H9 (cell line): ENCODE results near the gene BIN1. TPM values are rescaled to one million over a fixed set of nuclear protein-coding genes. Genes with fewer than 3 reads are reported as not detected.

ENCODE experiments used
- DNase-seq: peaks from one replicate; pipeline ENCODE4 v3.0.0-alpha.2; 2017
- H2AFZ ChIP-seq: one replicate; pipeline ENCODE4 v1.6.1; 2013; ENCODE audit warnings: mild to moderate bottlenecking, low read length, control low read depth, moderate library complexity
- H2AK5ac ChIP-seq: 2 replicates; pipeline ENCODE4 v1.6.1; 2013; ENCODE audit warnings: low read length, control low read depth, mixed read lengths; ENCODE audit not compliant: insufficient read length
- H2BK120ac ChIP-seq: one replicate; pipeline ENCODE4 v1.6.1; 2013; ENCODE audit warnings: low read depth, mild to moderate bottlenecking, low read length, control low read depth, inconsistent platforms; ENCODE audit not compliant: poor library complexity, severe bottlenecking
- H2BK12ac ChIP-seq: 2 replicates; pipeline ENCODE4 v1.6.1; 2013; ENCODE audit warnings: low read length, control low read depth, mixed read lengths, low read depth; ENCODE audit not compliant: insufficient read length
- H2BK15ac ChIP-seq: 2 replicates; pipeline ENCODE4 v1.6.1; 2013; ENCODE audit warnings: low read depth, low read length, control low read depth
- H2BK20ac ChIP-seq: one replicate; pipeline ENCODE4 v1.6.1; 2013; ENCODE audit warnings: low read depth, mild to moderate bottlenecking, low read length, control low read depth, inconsistent platforms; ENCODE audit not compliant: poor library complexity, severe bottlenecking
- H2BK5ac ChIP-seq: 2 replicates; pipeline ENCODE4 v1.6.1; 2013; ENCODE audit warnings: low read length, control low read depth, mixed read lengths; ENCODE audit not compliant: insufficient read length
- H3K14ac ChIP-seq: 2 replicates; pipeline ENCODE4 v1.6.1; 2013; ENCODE audit warnings: low read length, control low read depth; ENCODE audit not compliant: insufficient read depth
- H3K18ac ChIP-seq: 2 replicates; pipeline ENCODE4 v1.6.1; 2013; ENCODE audit warnings: low read depth, mild to moderate bottlenecking, mixed read lengths, low read length, control low read depth; ENCODE audit not compliant: insufficient read length
- H3K23ac ChIP-seq: 2 replicates; pipeline ENCODE4 v1.6.1; 2013; ENCODE audit warnings: low read length, control low read depth, mixed read lengths, low read depth; ENCODE audit not compliant: insufficient read length
- H3K23me2 ChIP-seq: 2 replicates; pipeline ENCODE4 v1.6.1; 2013; ENCODE audit warnings: low read depth, mild to moderate bottlenecking, mixed read lengths, low read length, control low read depth; ENCODE audit not compliant: insufficient read length, poor library complexity, severe bottlenecking
- H3K27ac ChIP-seq: 2 replicates; pipeline ENCODE4 v1.5.1; 2013; ENCODE audit warnings: low read length, control low read depth, mixed read lengths, low read depth; ENCODE audit not compliant: insufficient read length
- H3K27me3 ChIP-seq: 2 replicates; pipeline ENCODE4 v1.6.1; 2013; ENCODE audit warnings: low read length, control low read depth, inconsistent platforms; ENCODE audit not compliant: insufficient read depth
- H3K4ac ChIP-seq: 2 replicates; pipeline ENCODE4 v1.6.1; 2013; ENCODE audit warnings: low read depth, mild to moderate bottlenecking, control low read depth, inconsistent platforms, low read length, moderate library complexity
- H3K4me1 ChIP-seq: 2 replicates; pipeline ENCODE4 v1.6.1; 2013; ENCODE audit warnings: low read length, control low read depth, inconsistent platforms; ENCODE audit not compliant: insufficient read depth
- H3K4me2 ChIP-seq: 2 replicates; pipeline ENCODE4 v1.6.1; 2013; ENCODE audit warnings: low read length, control low read depth, mixed read lengths; ENCODE audit not compliant: insufficient read length, insufficient read depth
- H3K56ac ChIP-seq: 2 replicates; pipeline ENCODE4 v1.6.1; 2013; ENCODE audit warnings: low read depth, mild to moderate bottlenecking, mixed read lengths, low read length, control low read depth; ENCODE audit not compliant: insufficient read length
- H3K79me1 ChIP-seq: 2 replicates; pipeline ENCODE4 v1.6.1; 2013; ENCODE audit warnings: low read depth, mild to moderate bottlenecking, moderate library complexity, low read length, control low read depth, inconsistent platforms; ENCODE audit not compliant: insufficient read depth, poor library complexity, severe bottlenecking
- H3K79me2 ChIP-seq: 2 replicates; pipeline ENCODE4 v1.6.1; 2013; ENCODE audit warnings: low read length, control low read depth, inconsistent platforms; ENCODE audit not compliant: insufficient read depth
- H3K9ac ChIP-seq: 2 replicates; pipeline ENCODE4 v1.6.1; 2013; ENCODE audit warnings: low read length, control low read depth, mixed read lengths; ENCODE audit not compliant: insufficient read length; ENCODE audit errors: extremely low read depth
- H3K9me3 ChIP-seq: one replicate; pipeline ENCODE4 v1.6.1; 2013; ENCODE audit warnings: low read depth, low read length, inconsistent platforms; ENCODE audit not compliant: control insufficient read depth
- H3T11ph ChIP-seq: one replicate; pipeline ENCODE4 v1.6.1; 2013; ENCODE audit warnings: mild to moderate bottlenecking, low read length, control low read depth, inconsistent platforms
- H4K20me1 ChIP-seq: one replicate; pipeline ENCODE4 v1.6.1; 2013; ENCODE audit not compliant: control insufficient read depth, insufficient read length, insufficient read depth
- H4K5ac ChIP-seq: 2 replicates; pipeline ENCODE4 v1.6.1; 2013; ENCODE audit warnings: low read depth, mild to moderate bottlenecking, mixed read lengths, low read length, control low read depth; ENCODE audit not compliant: insufficient read length
- H4K8ac ChIP-seq: replicated peaks from 2 replicates; pipeline ENCODE4 v1.6.1; 2013; ENCODE audit warnings: low read length, control low read depth, mixed read lengths, low read depth; ENCODE audit not compliant: insufficient read length
- H4K91ac ChIP-seq: 2 replicates; pipeline ENCODE4 v1.6.1; 2013; ENCODE audit warnings: low read depth, mild to moderate bottlenecking, moderate library complexity, mixed read lengths, low read length, control low read depth; ENCODE audit not compliant: insufficient read length
- H3K27ac Mint-ChIP-seq, 3 experiments: 2 replicates in 2 of 3; 3 replicates in 1 of 3; pipeline ENCODE4 v1.8.0; 2020 to 2021; ENCODE audit warnings: mixed read lengths in 3 of 3, mild to moderate bottlenecking in 1 of 3, moderate library complexity in 1 of 3
- H3K27me3 Mint-ChIP-seq: 2 replicates; pipeline ENCODE4 v1.8.0; 2021; ENCODE audit warnings: low read depth, mild to moderate bottlenecking, moderate library complexity, mixed read lengths
- H3K36me3 Mint-ChIP-seq, 3 experiments: 2 replicates in 2 of 3; 3 replicates in 1 of 3; pipeline ENCODE4 v1.8.0; 2020 to 2021; ENCODE audit warnings: low read depth in 3 of 3, mixed read lengths in 3 of 3; ENCODE audit not compliant: insufficient read depth in 1 of 3
- H3K4me1 Mint-ChIP-seq, 2 experiments: 2 replicates each; pipeline ENCODE4 v1.8.0; 2020; ENCODE audit warnings: mixed read lengths in 2 of 2
- H3K4me3 Mint-ChIP-seq, 2 experiments: 2 replicates in 1 of 2; 3 replicates in 1 of 2; pipeline ENCODE4 v1.8.0; 2020 to 2021; ENCODE audit warnings: mild to moderate bottlenecking in 2 of 2, mixed read lengths in 2 of 2, moderate library complexity in 1 of 2
- H3K9me3 Mint-ChIP-seq, 2 experiments: 2 replicates in 1 of 2; 3 replicates in 1 of 2; pipeline ENCODE4 v1.8.0; 2020; ENCODE audit warnings: mild to moderate bottlenecking in 2 of 2, mixed read lengths in 2 of 2, moderate library complexity in 1 of 2
- WGBS: extraction: QIAGEN DNeasy Blood & Tissue Kit; methylation state at CpG from one replicate; pipeline ENCODE4 v1.1.7; 2013; ENCODE audit warnings: missing lambda C conversion rate, low lambda C conversion rate, mixed read lengths; ENCODE audit not compliant: insufficient read length; ENCODE audit errors: extremely low coverage; 5-methylcytosine and 5-hydroxymethylcytosine counted together
- total RNA-seq: library from RNA; stranded (reverse); gene quantifications from 2 replicates; pipeline ENCODE4 v1.2.1, GENCODE V29; 2021
- TF ChIP-seq, protein P1 (sequence below): fragments of 200-600 bp; sonication (generic); conservative IDR thresholded peaks from 3 replicates; pipeline ENCODE4 v1.8.0; 2021; ENCODE audit warnings: antibody characterized with exemption, mild to moderate bottlenecking

Gene BIN1
- total RNA-seq, 1 experiment from 2014 or later: 32.0 TPM

DNA sequence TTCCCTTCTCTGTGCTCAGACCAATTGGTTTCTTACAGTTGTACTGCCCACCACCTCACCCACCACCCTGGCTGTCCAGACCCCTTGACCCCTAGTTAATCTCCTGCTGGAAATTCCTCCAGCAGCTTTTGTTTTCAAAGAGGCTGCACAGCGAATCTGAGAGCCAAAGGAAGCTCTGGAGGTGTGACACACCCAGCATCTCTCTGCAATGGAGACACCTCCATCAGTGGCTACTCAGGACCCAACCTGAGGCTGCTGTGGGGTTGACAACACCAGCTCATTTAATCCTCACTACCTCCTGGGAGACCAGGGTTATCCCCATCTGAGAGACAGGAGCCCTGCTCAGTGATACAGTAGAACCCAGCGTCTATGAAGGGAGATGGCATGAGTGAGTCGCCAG is 86.4 kb downstream of the BIN1 start:
- Histone ChIP-seq H3K4ac (no peak overlapping the region), H3K56ac (no peak overlapping the region), H3K79me1 (no peaks in the 10 kb centered on the region), H3K4me1 (no peaks in the 10 kb centered on the region), H3K9ac (no peak overlapping the region), H3K27me3 (no peaks in the 10 kb centered on the region), H2AFZ (no peak overlapping the region), H3T11ph (no peak overlapping the region), H2AK5ac (no peak overlapping the region), H4K8ac (no peak overlapping the region), H3K14ac (no peak overlapping the region), H2BK15ac (no peak overlapping the region), H4K5ac (no peak overlapping the region), H2BK120ac (no peak overlapping the region), H4K91ac (no peak overlapping the region), H2BK12ac (no peak overlapping the region), H4K20me1 (no peaks in the 10 kb centered on the region), H3K4me2 (no peak overlapping the region), H2BK5ac (no peak overlapping the region), H3K18ac (no peak overlapping the region), H3K23me2 (peaks cover under 1% of the 10 kb centered on the region), H3K79me2 (no peaks in the 10 kb centered on the region), H3K27ac (no peak overlapping the region), H3K23ac (no peak overlapping the region), H3K9me3 (no peaks in the 10 kb centered on the region), H2BK20ac (no peak overlapping the region)
- H3K27me3 Mint-ChIP-seq: no peaks in the 10 kb centered on the region; the same call in none of the 2 replicates
- WGBS: no CpG with 5 or more reads among the region's 3 CpGs
- DNase-seq: no peak
- peaks cover 0 to 7% (median 0%) of the 10 kb centered on the region in 3 experiments; a peak in 1 of 7 replicates for H3K36me3 Mint-ChIP-seq
- peaks cover 12 to 16% of the 10 kb centered on the region in 2 experiments for H3K4me1 Mint-ChIP-seq
- H3K27ac Mint-ChIP-seq: no peak overlapping the region; a peak in 1 of 7 replicates
- H3K4me3 Mint-ChIP-seq: no peak overlapping the region
- TF ChIP-seq, protein P1, sequence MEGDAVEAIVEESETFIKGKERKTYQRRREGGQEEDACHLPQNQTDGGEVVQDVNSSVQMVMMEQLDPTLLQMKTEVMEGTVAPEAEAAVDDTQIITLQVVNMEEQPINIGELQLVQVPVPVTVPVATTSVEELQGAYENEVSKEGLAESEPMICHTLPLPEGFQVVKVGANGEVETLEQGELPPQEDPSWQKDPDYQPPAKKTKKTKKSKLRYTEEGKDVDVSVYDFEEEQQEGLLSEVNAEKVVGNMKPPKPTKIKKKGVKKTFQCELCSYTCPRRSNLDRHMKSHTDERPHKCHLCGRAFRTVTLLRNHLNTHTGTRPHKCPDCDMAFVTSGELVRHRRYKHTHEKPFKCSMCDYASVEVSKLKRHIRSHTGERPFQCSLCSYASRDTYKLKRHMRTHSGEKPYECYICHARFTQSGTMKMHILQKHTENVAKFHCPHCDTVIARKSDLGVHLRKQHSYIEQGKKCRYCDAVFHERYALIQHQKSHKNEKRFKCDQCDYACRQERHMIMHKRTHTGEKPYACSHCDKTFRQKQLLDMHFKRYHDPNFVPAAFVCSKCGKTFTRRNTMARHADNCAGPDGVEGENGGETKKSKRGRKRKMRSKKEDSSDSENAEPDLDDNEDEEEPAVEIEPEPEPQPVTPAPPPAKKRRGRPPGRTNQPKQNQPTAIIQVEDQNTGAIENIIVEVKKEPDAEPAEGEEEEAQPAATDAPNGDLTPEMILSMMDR: no peak
- H3K9me3 Mint-ChIP-seq: peaks cover 0 to 10% of the 10 kb centered on the region in 2 experiments; a peak in 1 of 5 replicates
